Pancreas (tissue), 10 donors: Measurements from ENCODE around the gene PIGQ. TPM values are rescaled to one million over a fixed set of nuclear protein-coding genes. Genes with fewer than 3 reads are reported as not detected.

ENCODE experiments used
- ATAC-seq, 4 donors: fragments of 200-7000 bp; cut with Tn5 transposase; one replicate each; pipeline versions ENCODE4 v1.8.0 to v1.9.1; 2020; ENCODE audit warnings: mild to moderate bottlenecking in 4 of 4, moderate library complexity in 4 of 4
- DNase-seq, 6 donors: peaks; one replicate each; pipeline ENCODE4 v3.0.0-alpha.2; 2020
- FAIRE-seq: peaks from 2 replicates; lab custom pipeline; 2012; peaks lifted over from hg19 to GRCh38; lab: Jason Lieb, UNC
- H3K27ac ChIP-seq, 4 donors: fragments of 200-600 bp; sonication (generic); 1 replicate in 3 of 4; 2 replicates in 1 of 4; pipeline versions ENCODE4 v1.5.0 to v1.8.0; 2020
- H3K27me3 ChIP-seq, 4 donors: fragments of 200-600 bp; one replicate each; pipeline ENCODE4 v1.8.0; 2021
- H3K36me3 ChIP-seq, 3 donors: fragments of 200-600 bp; sonication (generic) in 1 of 3; one replicate each; pipeline versions ENCODE4 v1.5.0 to v1.8.0; 2020 to 2021
- H3K4me1 ChIP-seq, 3 donors: fragments of 200-600 bp; one replicate each; pipeline ENCODE4 v1.8.0; 2021
- H3K4me3 ChIP-seq, 4 donors: fragments of 200-600 bp; sonication (generic) in 2 of 4; one replicate each; pipeline versions ENCODE4 v1.5.0 to v1.8.0; 2020 to 2021
- H3K9me3 ChIP-seq, 4 donors: fragments of 200-600 bp; one replicate each; pipeline ENCODE4 v1.8.0; 2021
- WGBS, 2 donors: extraction: QIAGEN DNeasy Blood & Tissue Kit; methylation state at CpG; one replicate each; pipeline ENCODE4 v1.1.7; 2013; 5-methylcytosine and 5-hydroxymethylcytosine counted together
- intact Hi-C, 3 donors: fragments of 100-400 bp; cut with DNase I; formaldehyde crosslinking; loops; one replicate each; pipeline versions ENCODE4 v1.11.1 to v1.14.2; 2022
- polyA plus RNA-seq, 2 donors: library from polyadenylated mRNA; stranded (reverse); fragments of 200-250 nt; gene quantifications; one replicate each; pipeline ENCODE4 v1.2.3, GENCODE V29; 2013
- total RNA-seq, 6 donors: library from RNA; stranded (reverse); fragmentation: NEBNext Ultra II Directional in 4 of 6; extraction: Animal tissue kit (Norgen Biotek cat#: 25700) in 4 of 6; gene quantifications; one replicate each; pipeline versions ENCODE4 v1.2.1 to v1.2.4, GENCODE V29; 2021 to 2023
- TF ChIP-seq, protein P1 (sequence below), 4 donors: fragments of 200-600 bp; sonication (generic) in 3 of 4; IDR thresholded peaks; one replicate each; pipeline versions ENCODE4 v1.5.0 to v1.8.0; 2021; ENCODE audit warnings: antibody characterized with exemption in 4 of 4
- donor health status: healthy with polysubstance abuse.
- donor health status: DM: no; HTN: no; CAD: no; lungs with moderate emphysema.
- donor health status: DM: no; HTN: no; CAD: no.
- donor health status: control.
- donor health status: control.
- donor health status: Bipolar disorder and iron deficiency.
- donor health status: DM: yes; HTN: yes; CAD: no.
- donor health status: DM: no; HTN: no; CAD: no.
- donor health status: DM: no; HTN: no; CAD: no.
- donor health status: DM: yes; HTN: yes; CAD: no.

PIGQ gene
- total and polyA plus RNA-seq, 8 donors = 29.7 to 165 (median 43.6) TPM

DNA sequence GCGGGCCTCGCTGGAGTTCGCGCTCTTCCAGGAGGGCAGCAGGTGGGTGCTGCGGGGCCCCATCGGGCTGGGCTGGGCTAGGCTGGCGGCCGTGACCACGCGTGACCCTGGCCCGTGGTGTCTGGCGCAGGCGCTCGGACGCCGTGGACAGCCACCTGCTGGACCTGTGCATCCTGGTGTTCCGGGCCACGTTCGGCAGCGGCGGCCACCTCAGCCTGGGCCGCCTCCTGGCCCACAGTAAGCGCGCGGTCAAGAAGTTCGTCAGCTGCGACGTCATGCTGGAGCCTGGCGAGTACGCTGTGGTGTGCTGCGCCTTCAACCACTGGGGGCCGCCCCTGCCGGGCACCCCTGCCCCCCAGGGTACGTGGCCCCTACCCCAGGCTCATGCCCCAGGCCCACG, 17.6 kb upstream of the PIGQ start:
- peaks cover 6 to 33% (median 11%) of the 10 kb centered on the region in 3 donors for H3K36me3 ChIP-seq
- H3K27me3 ChIP-seq = no peaks in the 10 kb centered on the region
- WGBS, 2 donors = 96 to 98% methylated on average over 34 to 35 of the region's 35 CpGs

DNA sequence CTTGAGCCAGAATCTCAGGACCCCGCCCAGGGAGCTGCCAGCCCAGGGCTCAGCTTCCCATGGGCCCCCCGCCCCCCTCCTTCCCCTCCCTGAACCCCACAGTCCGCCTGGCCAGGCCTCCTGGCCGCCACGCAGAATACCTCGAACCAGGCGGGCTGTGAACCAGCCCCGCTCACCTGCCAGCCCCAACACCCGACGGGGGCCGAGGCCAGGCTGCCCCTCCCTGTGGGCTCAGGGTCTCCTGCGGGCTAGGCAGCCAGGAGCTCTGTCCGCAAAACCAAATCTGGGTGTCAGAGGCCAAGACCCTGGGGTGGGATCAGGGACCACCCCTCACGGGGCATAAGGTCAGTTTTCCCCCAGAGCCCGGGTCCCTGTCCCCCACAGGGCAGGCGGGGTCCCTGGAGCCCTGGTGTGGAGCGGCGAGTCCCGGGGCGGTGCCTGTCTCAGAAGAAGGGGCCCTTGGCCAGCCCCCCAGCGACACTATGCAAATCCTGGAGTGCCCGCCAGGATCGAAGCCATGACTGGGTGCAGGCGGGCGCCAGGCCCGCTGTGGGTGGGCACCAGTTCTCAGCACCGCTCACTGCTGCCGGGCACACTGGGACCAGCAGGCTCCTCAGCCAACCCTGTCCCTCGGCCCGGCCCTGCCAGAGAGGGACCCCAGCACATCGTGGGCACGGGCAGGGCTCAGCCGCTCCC, 16.0 kb upstream of the PIGQ start:
- no peak for FAIRE-seq
- H3K4me1 ChIP-seq = no peaks in the 10 kb centered on the region
- H3K27me3 ChIP-seq = no peaks in the 10 kb centered on the region
- DNase-seq = no peak
- ATAC-seq = no peak
- H3K4me3 ChIP-seq = no peak overlapping the region
- H3K27ac ChIP-seq = no peak overlapping the region
- H3K36me3 ChIP-seq = peaks cover 6 to 26% (median 11%) of the 10 kb centered on the region in 3 donors
- 94 to 95% methylated on average over 33 of the region's 33 CpGs for WGBS, 2 donors
- TF ChIP-seq, protein P1, sequence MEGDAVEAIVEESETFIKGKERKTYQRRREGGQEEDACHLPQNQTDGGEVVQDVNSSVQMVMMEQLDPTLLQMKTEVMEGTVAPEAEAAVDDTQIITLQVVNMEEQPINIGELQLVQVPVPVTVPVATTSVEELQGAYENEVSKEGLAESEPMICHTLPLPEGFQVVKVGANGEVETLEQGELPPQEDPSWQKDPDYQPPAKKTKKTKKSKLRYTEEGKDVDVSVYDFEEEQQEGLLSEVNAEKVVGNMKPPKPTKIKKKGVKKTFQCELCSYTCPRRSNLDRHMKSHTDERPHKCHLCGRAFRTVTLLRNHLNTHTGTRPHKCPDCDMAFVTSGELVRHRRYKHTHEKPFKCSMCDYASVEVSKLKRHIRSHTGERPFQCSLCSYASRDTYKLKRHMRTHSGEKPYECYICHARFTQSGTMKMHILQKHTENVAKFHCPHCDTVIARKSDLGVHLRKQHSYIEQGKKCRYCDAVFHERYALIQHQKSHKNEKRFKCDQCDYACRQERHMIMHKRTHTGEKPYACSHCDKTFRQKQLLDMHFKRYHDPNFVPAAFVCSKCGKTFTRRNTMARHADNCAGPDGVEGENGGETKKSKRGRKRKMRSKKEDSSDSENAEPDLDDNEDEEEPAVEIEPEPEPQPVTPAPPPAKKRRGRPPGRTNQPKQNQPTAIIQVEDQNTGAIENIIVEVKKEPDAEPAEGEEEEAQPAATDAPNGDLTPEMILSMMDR (IDR thresholded peaks at IDR 0.05) = no peak
- no peaks in the 10 kb centered on the region for H3K9me3 ChIP-seq
- intact Hi-C loops = no loop called here

More for the DNA sequence above, 17.6 kb upstream of the PIGQ start:
- no peak overlapping the region for H3K4me3 ChIP-seq
- no peak for DNase-seq
- no peak for ATAC-seq
- H3K4me1 ChIP-seq = no peaks in the 10 kb centered on the region
- TF ChIP-seq, protein P1 (IDR thresholded peaks at IDR 0.05) = no peak
- no peaks in the 10 kb centered on the region for H3K9me3 ChIP-seq
- no peak overlapping the region for H3K27ac ChIP-seq
- intact Hi-C loops = no loop called here
- no peak for FAIRE-seq

DNA sequence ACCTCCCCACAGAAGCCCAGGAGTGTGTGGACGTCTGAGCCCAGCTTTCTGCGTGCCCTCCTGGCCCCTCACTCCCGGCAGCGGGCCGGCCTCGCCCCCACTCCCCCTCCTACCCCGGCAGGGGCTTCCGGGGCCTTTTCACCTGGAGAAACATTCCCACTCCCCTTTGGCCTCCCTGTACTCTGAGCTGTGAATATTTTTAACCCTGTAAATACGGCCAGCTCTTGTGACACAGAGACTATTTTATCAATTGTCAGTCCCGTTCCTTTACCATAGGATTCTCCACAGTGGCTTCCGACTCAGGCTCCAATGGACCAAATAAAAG, 15.5 kb upstream of the PIGQ start:
- FAIRE-seq = no peak

DNA sequence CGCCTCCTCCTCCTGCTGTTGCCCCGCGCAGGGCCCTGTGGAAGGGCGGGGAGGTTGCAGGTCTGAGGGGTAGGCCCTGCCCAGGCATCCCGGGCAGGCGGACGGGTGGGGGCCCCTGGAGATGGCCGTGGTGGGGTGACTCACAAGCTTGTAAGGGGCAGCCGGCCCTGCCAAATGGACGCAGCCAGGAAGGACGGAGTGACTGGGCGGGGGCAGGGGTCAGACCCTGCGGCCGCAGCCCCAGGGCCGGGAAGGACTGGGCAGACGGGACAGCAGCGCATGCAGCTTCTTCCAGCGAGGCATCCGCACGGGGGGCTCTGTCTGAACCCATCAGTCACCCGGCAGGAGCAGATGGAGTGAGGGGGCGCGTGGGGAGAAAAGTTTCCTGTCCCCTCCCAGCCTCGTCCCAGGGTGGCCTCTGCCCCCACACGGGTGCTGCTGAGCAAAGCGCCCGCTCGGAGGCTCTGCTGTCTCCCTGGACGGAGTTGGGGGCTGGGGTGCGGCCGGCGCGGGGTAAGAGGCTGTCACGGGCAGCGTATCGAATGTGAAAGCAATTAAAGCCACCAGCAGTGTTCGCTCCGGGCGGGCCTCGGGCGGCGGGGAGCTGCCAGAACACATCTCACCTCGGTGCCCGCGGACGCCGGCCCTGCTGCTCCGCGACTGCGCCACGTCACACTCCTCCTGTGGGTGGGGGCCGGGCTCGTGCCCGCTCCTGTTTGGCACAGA, 15.0 kb upstream of the PIGQ start:
- Histone ChIP-seq H3K9me3 (no peaks in the 10 kb centered on the region), H3K4me3 (no peak overlapping the region), H3K27me3 (no peaks in the 10 kb centered on the region), H3K4me1 (no peaks in the 10 kb centered on the region), H3K27ac (no peak overlapping the region), H3K36me3 (peaks cover 6 to 17% (median 11%) of the 10 kb centered on the region in 3 donors)
- FAIRE-seq (no peak), ATAC-seq (no peak), DNase-seq (no peak)
- TF ChIP-seq, protein P1 (IDR thresholded peaks at IDR 0.05) = no peak
- WGBS, 2 donors = 90% methylated on average over 48 to 54 of the region's 54 CpGs
- intact Hi-C loops = no loop called here

More for the DNA sequence above, 15.5 kb upstream of the PIGQ start:
- ATAC-seq (no peak), DNase-seq (no peak)
- no peak overlapping the region for H3K4me3 ChIP-seq
- 87 to 91% methylated on average over 11 of the region's 11 CpGs for WGBS, 2 donors
- H3K4me1 ChIP-seq = no peaks in the 10 kb centered on the region
- intact Hi-C loops = no loop called here
- no peak overlapping the region for H3K27ac ChIP-seq
- H3K36me3 ChIP-seq = peaks cover 6 to 23% (median 11%) of the 10 kb centered on the region in 3 donors
- TF ChIP-seq, protein P1 (IDR thresholded peaks at IDR 0.05) = no peak
- H3K9me3 ChIP-seq = no peaks in the 10 kb centered on the region
- no peaks in the 10 kb centered on the region for H3K27me3 ChIP-seq
